Colonic mucosa (tissue), 4 donors: ENCODE measurements around the gene HMGB3. TPM values are rescaled to one million over a fixed set of nuclear protein-coding genes. Genes with fewer than 3 reads are reported as not detected.

Experiments used
- DNase-seq: peaks from one replicate; pipeline ENCODE4 v3.0.0-alpha.2; 2020
- H3K27ac ChIP-seq: fragments of 200-600 bp; one replicate; pipeline ENCODE4 v1.8.0; 2021
- H3K27me3 ChIP-seq: fragments of 200-600 bp; one replicate; pipeline ENCODE4 v1.8.0; 2021
- H3K36me3 ChIP-seq: fragments of 200-600 bp; one replicate; pipeline ENCODE4 v1.8.0; 2021
- H3K4me1 ChIP-seq: fragments of 200-600 bp; one replicate; pipeline ENCODE4 v1.8.0; 2021; ENCODE audit warnings: mild to moderate bottlenecking
- H3K4me3 ChIP-seq: fragments of 200-600 bp; one replicate; pipeline ENCODE4 v1.8.0; 2021
- H3K9ac ChIP-seq, 2 donors: one replicate each; pipeline ENCODE4 v1.7.0; 2013; ENCODE audit warnings: control low read depth in 2 of 2, low read depth in 2 of 2, low read length in 2 of 2
- H3K9me3 ChIP-seq: fragments of 200-600 bp; one replicate; pipeline ENCODE4 v1.8.0; 2021
- intact Hi-C: fragments of 100-400 bp; cut with DNase I; formaldehyde crosslinking; loops from one replicate; pipeline ENCODE4 v1.14.1; 2022
- total RNA-seq, 2 donors: library from RNA; stranded (reverse); fragmentation: NEBNext Ultra II Directional in 1 of 2; extraction: Animal tissue kit (Norgen Biotek cat#: 25700) in 1 of 2; gene quantifications; one replicate each; pipeline ENCODE4 v1.2.1, GENCODE V29; 2021
- TF ChIP-seq, protein P1 (sequence below): fragments of 200-600 bp; IDR thresholded peaks from one replicate; pipeline ENCODE4 v1.8.0; 2022; ENCODE audit warnings: antibody characterized with exemption, mild to moderate bottlenecking
- donor health status: healthy.
- donor health status: DM: no; HTN: no; CAD: no.
- donor health status: DM: no; HTN: no; CAD: no.

Gene HMGB3
- total RNA-seq = 10 to 100 TPM; 42.0 to 59.0 TPM

DNA sequence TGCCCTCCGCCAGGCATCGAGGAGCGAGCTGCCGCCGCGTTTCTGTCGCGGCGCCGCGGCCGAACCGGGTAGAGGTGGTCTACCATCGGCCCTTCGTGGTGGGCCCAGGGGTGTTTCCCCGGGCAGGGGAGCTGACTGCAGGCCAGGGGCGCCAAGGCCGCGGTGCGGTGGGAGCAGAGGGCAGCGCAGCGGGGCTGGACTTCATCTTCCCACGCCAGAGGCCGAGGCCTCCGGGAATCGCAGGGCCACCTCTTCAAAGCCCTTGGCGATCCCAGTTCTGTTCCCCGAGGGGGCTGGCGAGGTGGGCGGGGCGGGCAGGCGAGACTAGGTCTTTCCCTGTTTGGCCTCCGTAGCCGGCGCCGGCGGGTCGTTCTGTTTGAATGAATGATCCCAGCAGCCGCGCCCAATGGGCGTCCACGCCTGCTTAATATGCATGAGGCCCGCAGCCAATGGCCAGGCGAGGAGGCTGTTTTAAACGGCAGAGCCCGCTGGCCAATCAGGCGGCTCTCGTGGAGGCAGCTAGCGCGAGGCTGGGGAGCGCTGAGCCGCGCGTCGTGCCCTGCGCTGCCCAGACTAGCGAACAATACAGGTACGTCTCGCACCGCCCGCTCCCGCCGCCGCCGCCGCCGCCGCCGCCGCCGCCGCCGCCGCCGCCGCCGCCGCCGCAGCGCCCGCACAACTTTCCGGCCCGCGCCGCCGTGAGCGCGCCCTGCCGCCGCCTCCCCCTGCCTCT is at the start of gene HMGB3:
HMGB3 (plus strand) TSS at position 548 of the 733 bp plus-strand sequence. CDS start 2,265 bp downstream, outside the sequence.
- Histone ChIP-seq H3K36me3 (no peaks in the 10 kb centered on the region), H3K4me3 (peak within 1 kb of the TSS; percentile 42), H3K9me3 (no peaks in the 10 kb centered on the region), H3K27me3 (no peaks in the 10 kb centered on the region), H3K4me1 (no peaks in the 10 kb centered on the region), H3K9ac (peak within 1 kb of the TSS; percentile 38 to 43), H3K27ac (peak within 1 kb of the TSS; percentile 61)
- intact Hi-C loops = no loop called here
- TF ChIP-seq, protein P1, sequence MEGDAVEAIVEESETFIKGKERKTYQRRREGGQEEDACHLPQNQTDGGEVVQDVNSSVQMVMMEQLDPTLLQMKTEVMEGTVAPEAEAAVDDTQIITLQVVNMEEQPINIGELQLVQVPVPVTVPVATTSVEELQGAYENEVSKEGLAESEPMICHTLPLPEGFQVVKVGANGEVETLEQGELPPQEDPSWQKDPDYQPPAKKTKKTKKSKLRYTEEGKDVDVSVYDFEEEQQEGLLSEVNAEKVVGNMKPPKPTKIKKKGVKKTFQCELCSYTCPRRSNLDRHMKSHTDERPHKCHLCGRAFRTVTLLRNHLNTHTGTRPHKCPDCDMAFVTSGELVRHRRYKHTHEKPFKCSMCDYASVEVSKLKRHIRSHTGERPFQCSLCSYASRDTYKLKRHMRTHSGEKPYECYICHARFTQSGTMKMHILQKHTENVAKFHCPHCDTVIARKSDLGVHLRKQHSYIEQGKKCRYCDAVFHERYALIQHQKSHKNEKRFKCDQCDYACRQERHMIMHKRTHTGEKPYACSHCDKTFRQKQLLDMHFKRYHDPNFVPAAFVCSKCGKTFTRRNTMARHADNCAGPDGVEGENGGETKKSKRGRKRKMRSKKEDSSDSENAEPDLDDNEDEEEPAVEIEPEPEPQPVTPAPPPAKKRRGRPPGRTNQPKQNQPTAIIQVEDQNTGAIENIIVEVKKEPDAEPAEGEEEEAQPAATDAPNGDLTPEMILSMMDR = no peak
- peak; percentile 89 for DNase-seq

DNA sequence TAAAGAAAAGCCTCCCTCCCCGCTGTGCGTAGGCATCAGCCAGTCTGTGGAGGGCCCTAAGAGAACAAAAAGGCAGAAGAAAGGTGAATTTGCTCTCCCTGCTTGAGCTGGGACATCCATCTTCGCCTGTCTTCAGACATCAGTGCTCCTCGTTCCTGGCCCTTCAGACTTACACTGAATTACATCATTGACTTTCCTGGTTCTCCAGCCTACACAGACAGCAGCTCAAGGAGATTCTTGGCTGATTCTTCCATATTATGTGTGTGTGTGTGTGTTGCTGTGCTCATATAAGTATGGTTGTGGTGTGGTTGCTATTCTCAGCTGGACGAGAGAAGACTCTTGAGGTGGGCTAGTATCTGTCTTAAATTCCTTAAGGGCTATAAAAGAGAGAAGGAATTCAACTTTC is 49.2 kb upstream of the HMGB3 start:
- TF ChIP-seq, protein P1 = no peak
- intact Hi-C loops = no loop called here

DNA sequence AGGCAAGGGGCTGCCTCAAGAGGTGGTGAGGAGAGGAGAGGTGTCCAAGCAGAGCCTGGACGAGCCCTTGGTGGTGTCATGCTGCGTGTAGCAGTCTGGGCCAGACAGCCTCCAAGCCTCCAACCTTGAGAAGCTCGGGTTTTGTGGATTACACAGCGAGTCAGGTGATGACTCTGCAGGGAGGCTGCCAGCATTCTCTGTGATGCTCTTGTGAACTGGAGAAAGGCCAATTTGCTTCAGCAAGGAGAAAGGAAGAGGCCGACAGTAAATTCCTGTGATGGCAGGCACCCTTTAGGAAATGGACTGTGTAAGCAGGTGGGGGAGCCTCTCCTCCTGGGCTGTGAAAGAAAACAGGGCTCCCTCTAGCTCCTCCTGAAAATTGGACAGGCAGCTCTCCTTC is 48.7 kb upstream of the HMGB3 start:
- intact Hi-C loops = no loop called here

More for the DNA sequence above, 49.2 kb upstream of the HMGB3 start:
- H3K27ac ChIP-seq = no peak overlapping the region
- no peak for DNase-seq
- no peaks in the 10 kb centered on the region for H3K36me3 ChIP-seq
- no peaks in the 10 kb centered on the region for H3K4me1 ChIP-seq
- no peak overlapping the region for H3K9ac ChIP-seq
- no peaks in the 10 kb centered on the region for H3K27me3 ChIP-seq
- no peaks in the 10 kb centered on the region for H3K9me3 ChIP-seq
- no peak overlapping the region for H3K4me3 ChIP-seq

DNA sequence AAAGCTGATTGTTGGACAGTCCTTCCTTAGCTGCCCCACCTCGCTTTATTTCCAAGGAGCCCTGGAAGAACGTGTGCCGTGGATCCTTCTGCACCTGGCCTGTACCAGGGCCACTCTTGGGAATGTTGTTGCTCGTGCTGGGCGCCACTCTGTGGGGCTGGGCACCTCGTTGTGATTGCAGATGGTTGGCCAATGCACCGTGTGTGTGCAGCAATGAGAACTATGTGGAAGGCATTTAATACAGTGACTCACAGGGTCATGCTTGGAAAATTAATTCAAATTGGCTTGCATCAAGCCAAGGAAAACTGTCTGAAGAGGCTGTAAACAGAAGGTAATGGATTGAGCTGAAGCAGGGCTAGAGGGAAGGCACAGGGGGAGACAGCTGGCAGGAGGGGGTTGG is 47.7 kb upstream of the HMGB3 start:
- Histone ChIP-seq H3K36me3 (no peaks in the 10 kb centered on the region), H3K4me1 (no peaks in the 10 kb centered on the region), H3K9me3 (no peaks in the 10 kb centered on the region), H3K27ac (no peak overlapping the region), H3K27me3 (no peaks in the 10 kb centered on the region), H3K4me3 (no peak overlapping the region), H3K9ac (no peak overlapping the region)
- intact Hi-C loops = no loop called here
- TF ChIP-seq, protein P1 = no peak
- DNase-seq = no peak

More for the DNA sequence above, 48.7 kb upstream of the HMGB3 start:
- Histone ChIP-seq H3K27ac (no peak overlapping the region), H3K4me1 (no peaks in the 10 kb centered on the region), H3K9me3 (no peaks in the 10 kb centered on the region), H3K9ac (no peak overlapping the region), H3K36me3 (no peaks in the 10 kb centered on the region), H3K4me3 (no peak overlapping the region), H3K27me3 (no peaks in the 10 kb centered on the region)
- TF ChIP-seq, protein P1 = no peak
- DNase-seq = no peak

DNA sequence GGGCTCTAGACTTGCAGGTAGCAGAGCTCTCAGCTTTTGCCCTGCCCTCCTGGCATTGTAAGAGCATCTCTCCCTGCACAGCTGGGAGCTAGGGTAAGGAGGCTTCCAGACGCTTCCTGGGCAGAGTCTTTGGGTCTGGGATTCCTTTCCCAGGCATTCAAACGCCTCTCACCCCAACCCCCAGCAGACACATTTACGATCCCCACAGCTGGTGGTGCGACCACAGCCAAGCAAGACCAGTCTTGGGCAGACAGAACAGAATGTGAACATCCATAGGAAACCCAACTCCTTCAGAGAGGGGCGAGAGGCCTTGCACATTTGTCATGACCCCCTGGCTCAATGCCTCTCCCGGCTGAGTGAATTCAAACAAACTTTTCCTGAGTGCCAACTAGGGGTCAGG is 46.6 kb upstream of the HMGB3 start:
- Histone ChIP-seq H3K9ac (no peak overlapping the region), H3K36me3 (no peaks in the 10 kb centered on the region), H3K27me3 (no peaks in the 10 kb centered on the region), H3K4me3 (no peak overlapping the region), H3K27ac (no peak overlapping the region), H3K4me1 (no peaks in the 10 kb centered on the region), H3K9me3 (no peaks in the 10 kb centered on the region)
- DNase-seq = no peak
- intact Hi-C loops = no loop called here
- TF ChIP-seq, protein P1 = no peak
